Measurements from ENCODE around the gene MTHFD1.

MTHFD1 gene

GRCh38 chr14:64407329-64407728 lies 19.2 kb downstream of the MTHFD1 start:
- peak in 1 of 5 experiments; percentile 36 for DNase-seq

- DNase-seq = no peak
These were observed 21.2 kb downstream of the MTHFD1 start for GRCh38 chr14:64409126-64409920.

- no peak for DNase-seq
These were observed 22.1 kb downstream of the MTHFD1 start for GRCh38 chr14:64410084-64410774.

GRCh38 chr14:64411001-64411400 lies 22.8 kb downstream of the MTHFD1 start:
- DNase-seq = no peak

GRCh38 chr14:64412237-64412636 lies 24.1 kb downstream of the MTHFD1 start:
- DNase-seq = peak in 1 of 5 experiments; percentile 79

GRCh38 chr14:64416348-64416932 lies 28.3 kb downstream of the MTHFD1 start:
- no peak for DNase-seq

GRCh38 chr14:64417055-64417770 lies 29.1 kb downstream of the MTHFD1 start:
- no peak for DNase-seq

GRCh38 chr14:64417771-64418125 lies 29.6 kb downstream of the MTHFD1 start:
- DNase-seq = no peak

- DNase-seq = no peak
These were observed 30.9 kb downstream of the MTHFD1 start for GRCh38 chr14:64419003-64419402.

GRCh38 chr14:64421166-64421565 lies 33.0 kb downstream of the MTHFD1 start:
- DNase-seq = no peak

GRCh38 chr14:64422005-64422404 lies 33.9 kb downstream of the MTHFD1 start:
- no peak for DNase-seq

- DNase-seq = peak in 1 of 5 experiments; percentile 81
These were observed 34.6 kb downstream of the MTHFD1 start for GRCh38 chr14:64422756-64423155.

- DNase-seq = peak in 1 of 5 experiments; percentile 29
These were observed 35.8 kb downstream of the MTHFD1 start for GRCh38 chr14:64423987-64424386.

- DNase-seq = no peak
These were observed 46.4 kb downstream of the MTHFD1 start for GRCh38 chr14:64434528-64434927.

GRCh38 chr14:64438181-64438841 lies 50.2 kb downstream of the MTHFD1 start:
- peak in 2 of 5 experiments; percentile 7 to 33 for DNase-seq

GRCh38 chr14:64439141-64439540 lies 51.0 kb downstream of the MTHFD1 start:
- DNase-seq = no peak

- no peak for DNase-seq
These were observed 52.3 kb downstream of the MTHFD1 start for GRCh38 chr14:64440494-64440893.

GRCh38 chr14:64442300-64442988 lies 54.3 kb downstream of the MTHFD1 start:
- DNase-seq = no peak

GRCh38 chr14:64444140-64444539 lies 56.0 kb downstream of the MTHFD1 start:
- DNase-seq = no peak

- DNase-seq = peak in 2 of 5 experiments; percentile 38 to 68
These were observed 57.1 kb downstream of the MTHFD1 start for GRCh38 chr14:64444984-64445845.

All from T-helper 2 cell (primary cell).